A549 (cell line): ENCODE measurements around the gene CD8A. TPM values are rescaled to one million over a fixed set of nuclear protein-coding genes. Genes with fewer than 3 reads are reported as not detected.

Experiments
- ATAC-seq, 2 experiments: fragments of 200-7000 bp in 1 of 2; fragments of >200 bp in 1 of 2; cut with Nextera tagmentation in 1 of 2; cut with Tn5 transposase in 1 of 2; 3 replicates each; pipeline versions ENCODE4 v1.8.0 to v1.9.1; 2018 to 2020; ENCODE audit warnings: mild to moderate bottlenecking in 1 of 2, moderate library complexity in 1 of 2
- CTCF ChIA-PET: fragments of 300-600 bp; sonication (Branson Sonifier 250); formaldehyde crosslinking; extraction: SDS; loops from one replicate; lab custom pipeline; 2021; ENCODE audit warnings: antibody characterized with exemption, inconsistent platforms; lab: Yijun Ruan, JAX
- POLR2A ChIA-PET: fragments of 350-600 bp; formaldehyde crosslinking; extraction: SDS; loops from one replicate; lab custom pipeline; 2021; ENCODE audit warnings: antibody characterized with exemption, inconsistent platforms; lab: Yijun Ruan, JAX
- DNase-seq, 2 experiments: peaks; one replicate each; pipeline versions ENCODE4 v3.0.0 to v3.0.0-alpha.2; 2011 to 2016; ENCODE audit warnings: low read depth in 1 of 2, low spot score in 1 of 2
- FAIRE-seq: peaks from 2 replicates; lab custom pipeline; 2011; peaks lifted over from hg19 to GRCh38; lab: Jason Lieb, UNC
- H3K27ac ChIP-seq, 2 experiments: fragments of >200 bp; sonication (Bioruptor Twin); formaldehyde crosslinking; 3 replicates each; pipeline ENCODE4 v1.5.1; 2016 to 2017
- H3K4me1 ChIP-seq: fragments of >200 bp; sonication (Bioruptor Twin); formaldehyde crosslinking; 3 replicates; pipeline ENCODE4 v1.6.1; 2016
- H3K4me2 ChIP-seq: fragments of >200 bp; sonication (Bioruptor Twin); formaldehyde crosslinking; 3 replicates; pipeline ENCODE4 v1.6.1; 2016
- H3K4me3 ChIP-seq: fragments of >200 bp; sonication (Bioruptor Twin); formaldehyde crosslinking; 3 replicates; pipeline ENCODE4 v1.5.1; 2016
- H3K9me3 ChIP-seq: fragments of >200 bp; sonication (Bioruptor Twin); formaldehyde crosslinking; 3 replicates; pipeline ENCODE4 v1.6.1; 2016
- CHD4 ChIP-seq: fragments of 200-600 bp; sonication (generic); IDR thresholded peaks from 2 replicates; pipeline ENCODE4 v1.6.1; 2016; ENCODE audit warnings: antibody characterized with exemption, mild to moderate bottlenecking, borderline replicate concordance
- EP300 ChIP-seq, 2 experiments: fragments of >200 bp; sonication (Bioruptor Twin); formaldehyde crosslinking; IDR thresholded peaks; 2 replicates in 1 of 2; 3 replicates in 1 of 2; pipeline ENCODE4 v1.6.1; 2016 to 2017
- FOSB ChIP-seq: fragments of 250-450 bp; sonication (Bioruptor Pico); IDR thresholded peaks from 2 replicates; pipeline ENCODE4 v1.5.0; 2020; ENCODE audit warnings: mild to moderate bottlenecking, moderate library complexity
- FOSL2 ChIP-seq, 2 experiments: fragments of 450-650 bp in 1 of 2; fragments of >200 bp in 1 of 2; sonication (Bioruptor Twin) in 1 of 2; formaldehyde crosslinking; IDR thresholded peaks; 2 replicates each; pipeline versions ENCODE4 v1.5.0 to v1.6.1; 2016 to 2020; ENCODE audit warnings: mild to moderate bottlenecking in 1 of 2, moderate library complexity in 1 of 2
- HDAC2 ChIP-seq: fragments of 200-600 bp; sonication (generic); IDR thresholded peaks from 2 replicates; pipeline ENCODE4 v1.6.1; 2016
- HEYL ChIP-seq: fragments of 250-450 bp; sonication (Bioruptor Pico); IDR thresholded peaks from 2 replicates; pipeline ENCODE4 v1.8.0; 2021; ENCODE audit warnings: mild to moderate bottlenecking, moderate library complexity
- HOXB5 ChIP-seq: fragments of 250-450 bp; sonication (Bioruptor Pico); IDR thresholded peaks from 2 replicates; pipeline ENCODE4 v1.5.0; 2020; ENCODE audit warnings: mild to moderate bottlenecking, moderate library complexity
- JUNB ChIP-seq: fragments of >200 bp; sonication (Bioruptor Twin); formaldehyde crosslinking; IDR thresholded peaks from 2 replicates; pipeline ENCODE4 v1.6.1; 2016
- MAZ ChIP-seq: fragments of 150-350 bp; IDR thresholded peaks from 2 replicates; pipeline ENCODE4 v1.6.1; 2014; ENCODE audit warnings: antibody characterized with exemption, low read depth, low read length, borderline replicate concordance
- MYC ChIP-seq: IDR thresholded peaks from 2 replicates; pipeline ENCODE4 v1.6.1; 2012; ENCODE audit warnings: mild to moderate bottlenecking, inconsistent platforms, low read length, improper control_type of control experiment, borderline replicate concordance
- NFE2L2 ChIP-seq: fragments of 150-350 bp; conservative IDR thresholded peaks from 2 replicates; pipeline ENCODE4 v1.6.1; 2014; ENCODE audit warnings: low read length
- NPAS2 ChIP-seq: fragments of 250-450 bp; sonication (Bioruptor Pico); IDR thresholded peaks from 2 replicates; pipeline ENCODE4 v1.8.0; 2022; ENCODE audit warnings: mild to moderate bottlenecking, moderate library complexity, borderline replicate concordance
- POLR2A ChIP-seq: IDR thresholded peaks from 2 replicates; pipeline ENCODE4 v1.6.1; 2012; ENCODE audit warnings: mild to moderate bottlenecking, low read length
- POLR2AphosphoS2 ChIP-seq: conservative IDR thresholded peaks from 2 replicates; pipeline ENCODE4 v1.6.1; 2012; ENCODE audit warnings: low read length, improper control_type of control experiment, inconsistent platforms
- RAD21 ChIP-seq, 2 experiments: fragments of >200 bp in 1 of 2; sonication (Bioruptor Twin) in 1 of 2; formaldehyde crosslinking in 1 of 2; IDR thresholded peaks in 1 of 2; conservative IDR thresholded peaks in 1 of 2; 2 replicates in 1 of 2; 3 replicates in 1 of 2; pipeline ENCODE4 v1.6.1; 2012 to 2018; ENCODE audit warnings: inconsistent platforms in 1 of 2
- RNF2 ChIP-seq: fragments of 200-600 bp; sonication (generic); IDR thresholded peaks from 2 replicates; pipeline ENCODE4 v1.6.1; 2016; ENCODE audit warnings: low read depth, mild to moderate bottlenecking, antibody characterized with exemption, moderate library complexity, borderline replicate concordance
- SMC3 ChIP-seq: fragments of >200 bp; sonication (Bioruptor Twin); formaldehyde crosslinking; IDR thresholded peaks from 3 replicates; pipeline ENCODE4 v1.6.1; 2018; ENCODE audit warnings: inconsistent platforms
- TFCP2L1 ChIP-seq: fragments of 250-450 bp; sonication (Bioruptor Pico); IDR thresholded peaks from 2 replicates; pipeline ENCODE4 v1.5.0; 2021; ENCODE audit warnings: mild to moderate bottlenecking
- ZSCAN20 ChIP-seq: fragments of 250-450 bp; sonication (Bioruptor Pico); IDR thresholded peaks from 2 replicates; pipeline ENCODE4 v1.8.0; 2022; ENCODE audit warnings: mild to moderate bottlenecking, moderate library complexity
- WGBS: methylation state at CpG from one replicate; pipeline ENCODE4 v1.1.6; 2017; ENCODE audit errors: missing lambda C conversion rate; 5-methylcytosine and 5-hydroxymethylcytosine counted together
- polyA plus RNA-seq, 4 experiments: library from polyadenylated mRNA; depleted of rRNA in 3 of 4; stranded (reverse); fragments of >200 nt; fragmentation: RNase III in 1 of 4; extraction: RNeasy Plus Mini Kit Qiagen cat#74134 plus additional on column Dnase treatment in 1 of 4; gene quantifications; 2 replicates in 3 of 4; 3 replicates in 1 of 4; pipeline ENCODE4 v1.2.3, GENCODE V29; 2011 to 2017
- TF ChIP-seq, protein P1 (sequence below): fragments of 200-600 bp; sonication (generic); IDR thresholded peaks from 2 replicates; pipeline ENCODE4 v1.6.1; 2016; ENCODE audit warnings: antibody characterized with exemption, mild to moderate bottlenecking, moderate library complexity
- TF ChIP-seq, protein P2 (sequence below): fragments of 250-450 bp; sonication (Bioruptor Pico); IDR thresholded peaks from 2 replicates; pipeline ENCODE4 v1.5.0; 2021; ENCODE audit warnings: mild to moderate bottlenecking, moderate library complexity, borderline replicate concordance
- TF ChIP-seq, protein P3 (sequence below): fragments of >200 bp; sonication (Bioruptor Twin); formaldehyde crosslinking; IDR thresholded peaks from 2 replicates; pipeline ENCODE4 v1.6.1; 2016
- TF ChIP-seq, protein P4 (sequence below): IDR thresholded peaks from 2 replicates; pipeline ENCODE4 v1.6.1; 2012
- TF ChIP-seq, protein P5 (sequence below): IDR thresholded peaks from 2 replicates; pipeline ENCODE4 v1.6.1; 2012; ENCODE audit warnings: low read depth, borderline replicate concordance
- TF ChIP-seq, protein P6 (sequence below): fragments of >200 bp; sonication (Bioruptor Twin); formaldehyde crosslinking; IDR thresholded peaks from 3 replicates; pipeline ENCODE4 v1.5.1; 2016

The CD8A gene
- polyA plus RNA-seq, 2 of the 4 experiments (the other 2 are of a cell fraction), result 0.10 to 0.40 TPM

DNA sequence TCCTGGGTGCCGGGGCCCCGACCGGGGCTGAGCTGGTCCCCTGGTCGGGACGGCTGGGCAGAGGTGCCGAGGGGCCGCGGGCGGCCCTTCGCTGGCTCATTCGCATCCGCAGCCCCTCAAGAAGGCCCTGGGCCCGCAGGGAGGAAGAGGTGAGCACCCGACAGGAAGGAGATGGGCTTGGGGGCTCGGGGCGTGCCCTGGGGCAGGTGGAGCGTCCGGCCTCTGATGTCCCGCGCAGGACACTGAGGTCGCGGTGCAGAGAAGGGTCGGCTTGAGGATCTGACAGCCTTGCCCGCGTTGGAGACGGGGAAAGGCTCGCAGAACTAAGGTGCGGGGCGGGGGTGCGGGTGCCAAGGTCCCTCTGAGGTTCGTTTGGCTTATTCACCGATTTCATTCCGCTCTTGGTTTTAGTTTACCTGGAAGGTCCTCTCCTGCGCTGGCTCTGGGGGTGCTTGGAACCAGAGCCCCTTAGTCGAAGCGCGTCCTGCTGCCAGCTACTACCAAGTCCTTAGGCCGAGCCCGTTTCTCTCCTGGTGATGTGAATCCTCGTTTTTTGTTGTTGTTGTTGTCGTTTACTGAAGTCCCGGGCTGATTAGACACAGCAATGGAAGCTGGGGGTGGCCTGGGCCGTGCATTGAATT lies 18.9 kb upstream of the CD8A start:
- no peak for FAIRE-seq
- ChIA-PET POLR2A (no interaction called here), CTCF (interaction anchor here (0.5 to 7.0 kb wide), 7 partner anchors 9 to 698 kb away, joined by 3 to 51 read pairs (median 8); partner anchors contain the start of gene CD8A)
- no peak for ATAC-seq
- Histone ChIP-seq H3K4me2 (no peak overlapping the region; the same call in 2 of the 3 replicates), H3K4me3 (no peak overlapping the region), H3K4me1 (peaks cover 9% of the 10 kb centered on the region; the same call in 2 of the 3 replicates), H3K9me3 (no peaks in the 10 kb centered on the region), H3K27ac (no peak overlapping the region)
- no peak for TF ChIP-seq JUNB
- TF ChIP-seq, protein P1, sequence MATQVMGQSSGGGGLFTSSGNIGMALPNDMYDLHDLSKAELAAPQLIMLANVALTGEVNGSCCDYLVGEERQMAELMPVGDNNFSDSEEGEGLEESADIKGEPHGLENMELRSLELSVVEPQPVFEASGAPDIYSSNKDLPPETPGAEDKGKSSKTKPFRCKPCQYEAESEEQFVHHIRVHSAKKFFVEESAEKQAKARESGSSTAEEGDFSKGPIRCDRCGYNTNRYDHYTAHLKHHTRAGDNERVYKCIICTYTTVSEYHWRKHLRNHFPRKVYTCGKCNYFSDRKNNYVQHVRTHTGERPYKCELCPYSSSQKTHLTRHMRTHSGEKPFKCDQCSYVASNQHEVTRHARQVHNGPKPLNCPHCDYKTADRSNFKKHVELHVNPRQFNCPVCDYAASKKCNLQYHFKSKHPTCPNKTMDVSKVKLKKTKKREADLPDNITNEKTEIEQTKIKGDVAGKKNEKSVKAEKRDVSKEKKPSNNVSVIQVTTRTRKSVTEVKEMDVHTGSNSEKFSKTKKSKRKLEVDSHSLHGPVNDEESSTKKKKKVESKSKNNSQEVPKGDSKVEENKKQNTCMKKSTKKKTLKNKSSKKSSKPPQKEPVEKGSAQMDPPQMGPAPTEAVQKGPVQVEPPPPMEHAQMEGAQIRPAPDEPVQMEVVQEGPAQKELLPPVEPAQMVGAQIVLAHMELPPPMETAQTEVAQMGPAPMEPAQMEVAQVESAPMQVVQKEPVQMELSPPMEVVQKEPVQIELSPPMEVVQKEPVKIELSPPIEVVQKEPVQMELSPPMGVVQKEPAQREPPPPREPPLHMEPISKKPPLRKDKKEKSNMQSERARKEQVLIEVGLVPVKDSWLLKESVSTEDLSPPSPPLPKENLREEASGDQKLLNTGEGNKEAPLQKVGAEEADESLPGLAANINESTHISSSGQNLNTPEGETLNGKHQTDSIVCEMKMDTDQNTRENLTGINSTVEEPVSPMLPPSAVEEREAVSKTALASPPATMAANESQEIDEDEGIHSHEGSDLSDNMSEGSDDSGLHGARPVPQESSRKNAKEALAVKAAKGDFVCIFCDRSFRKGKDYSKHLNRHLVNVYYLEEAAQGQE, result no peak
- no peak for TF ChIP-seq POLR2A
- TF ChIP-seq POLR2AphosphoS2, result no peak
- TF ChIP-seq, protein P2, sequence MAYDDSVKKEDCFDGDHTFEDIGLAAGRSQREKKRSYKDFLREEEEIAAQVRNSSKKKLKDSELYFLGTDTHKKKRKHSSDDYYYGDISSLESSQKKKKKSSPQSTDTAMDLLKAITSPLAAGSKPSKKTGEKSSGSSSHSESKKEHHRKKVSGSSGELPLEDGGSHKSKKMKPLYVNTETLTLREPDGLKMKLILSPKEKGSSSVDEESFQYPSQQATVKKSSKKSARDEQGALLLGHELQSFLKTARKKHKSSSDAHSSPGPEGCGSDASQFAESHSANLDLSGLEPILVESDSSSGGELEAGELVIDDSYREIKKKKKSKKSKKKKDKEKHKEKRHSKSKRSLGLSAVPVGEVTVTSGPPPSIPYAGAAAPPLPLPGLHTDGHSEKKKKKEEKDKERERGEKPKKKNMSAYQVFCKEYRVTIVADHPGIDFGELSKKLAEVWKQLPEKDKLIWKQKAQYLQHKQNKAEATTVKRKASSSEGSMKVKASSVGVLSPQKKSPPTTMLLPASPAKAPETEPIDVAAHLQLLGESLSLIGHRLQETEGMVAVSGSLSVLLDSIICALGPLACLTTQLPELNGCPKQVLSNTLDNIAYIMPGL (CRISPR knock-in tag), result no peak
- TF ChIP-seq HDAC2, result no peak
- no peak for TF ChIP-seq NFE2L2
- no peak for TF ChIP-seq EP300 (IDR thresholded peaks at IDR 0.05)
- no peak for TF ChIP-seq HOXB5 (CRISPR knock-in tag)
- no peak for TF ChIP-seq FOSB
- TF ChIP-seq FOSL2 (IDR thresholded peaks at IDR 0.05), result no peak
- TF ChIP-seq FOSL2 (CRISPR knock-in tag; IDR thresholded peaks at IDR 0.05), result no peak
- TF ChIP-seq SMC3, result no peak
- no peak for TF ChIP-seq RNF2
- TF ChIP-seq, protein P3, sequence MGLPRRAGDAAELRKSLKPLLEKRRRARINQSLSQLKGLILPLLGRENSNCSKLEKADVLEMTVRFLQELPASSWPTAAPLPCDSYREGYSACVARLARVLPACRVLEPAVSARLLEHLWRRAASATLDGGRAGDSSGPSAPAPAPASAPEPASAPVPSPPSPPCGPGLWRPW, result no peak
- TF ChIP-seq CHD4, result no peak
- no peak for TF ChIP-seq TFCP2L1 (CRISPR knock-in tag)
- TF ChIP-seq, protein P4, sequence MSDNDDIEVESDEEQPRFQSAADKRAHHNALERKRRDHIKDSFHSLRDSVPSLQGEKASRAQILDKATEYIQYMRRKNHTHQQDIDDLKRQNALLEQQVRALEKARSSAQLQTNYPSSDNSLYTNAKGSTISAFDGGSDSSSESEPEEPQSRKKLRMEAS, result no peak
- DNase-seq, result no peak
- WGBS, result 87% methylated on average over 43 of the region's 43 CpGs

DNA sequence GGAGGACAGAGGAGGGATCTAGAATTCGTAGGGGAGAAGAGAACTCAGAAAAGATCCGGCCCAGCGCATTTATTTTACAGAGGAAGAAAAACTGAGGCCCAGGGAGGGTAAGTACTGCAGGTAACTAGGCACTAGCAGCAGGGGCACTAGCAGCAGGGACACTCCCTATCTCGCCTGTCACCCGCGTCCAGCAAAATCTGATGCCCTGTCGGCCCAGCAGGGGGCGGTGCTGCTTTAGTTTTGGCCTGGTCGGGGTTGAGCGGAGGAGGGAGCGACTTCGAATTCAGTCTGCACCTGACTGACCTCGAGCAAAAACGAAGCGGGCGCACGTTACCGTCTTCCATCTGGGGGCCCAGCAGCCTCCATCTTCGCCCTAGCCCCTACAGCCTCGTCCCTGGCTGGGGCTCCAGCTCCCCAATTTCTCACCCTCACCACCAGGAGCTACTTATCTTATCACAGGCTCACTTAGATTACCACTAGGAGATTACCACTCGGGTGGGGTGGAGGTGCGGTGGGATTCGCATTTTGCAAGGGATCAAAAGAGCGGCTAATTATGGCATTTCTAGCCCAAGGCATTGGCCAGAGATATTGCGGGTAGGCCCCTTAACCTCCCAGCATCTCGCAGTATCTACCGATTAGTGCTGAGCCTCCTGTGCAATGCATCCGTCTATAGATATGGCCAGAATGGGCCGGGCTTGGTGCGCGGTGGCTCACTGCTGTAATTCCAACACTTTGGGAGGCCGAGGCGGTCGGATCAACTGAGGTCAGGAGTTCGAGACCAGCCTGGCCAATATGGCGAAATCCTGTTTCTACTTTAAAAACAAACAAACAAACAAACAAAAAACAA lies 17.8 kb upstream of the CD8A start:
- DNase-seq (peak; percentile 93 to 98), ATAC-seq (peak; percentile 89 to 96), FAIRE-seq (no peak)
- H3K9me3 ChIP-seq, result no peaks in the 10 kb centered on the region
- POLR2A ChIA-PET, result no interaction called here
- H3K27ac ChIP-seq, result peak overlapping the region; percentile 52 to 79
- H3K4me2 ChIP-seq, result peak overlapping the region; percentile 100
- WGBS, result 8% methylated on average over 36 of the region's 36 CpGs
- H3K4me1 ChIP-seq, result peaks cover 9% of the 10 kb centered on the region; the same call in 2 of the 3 replicates
- peak overlapping the region; percentile 65 for H3K4me3 ChIP-seq
- CTCF ChIA-PET, result interaction anchor here (0.6 to 7.0 kb wide), 24 partner anchors 8 to 575 kb away, joined by 3 to 51 read pairs (median 4); partner anchors contain the start of gene CD8A
- TF ChIP-seq HDAC2 (no peak), ZSCAN20 (CRISPR knock-in tag) (no peak), CHD4 (no peak), POLR2AphosphoS2 (no peak), NPAS2 (CRISPR knock-in tag) (no peak), HEYL (CRISPR knock-in tag) (no peak), RAD21 (conservative IDR thresholded peaks at IDR 0.05 in 1 of 2, IDR thresholded peaks at IDR 0.05 in 1 of 2) (peak; percentile 99 to 100), MYC (peak; percentile 42; the same call in 1 of the 2 replicates), EP300 (IDR thresholded peaks at IDR 0.05) (no peak), MAZ (0 out of 2 replicates have a peak, but pooled peaks have one; percentile 18)
- TF ChIP-seq, protein P5, sequence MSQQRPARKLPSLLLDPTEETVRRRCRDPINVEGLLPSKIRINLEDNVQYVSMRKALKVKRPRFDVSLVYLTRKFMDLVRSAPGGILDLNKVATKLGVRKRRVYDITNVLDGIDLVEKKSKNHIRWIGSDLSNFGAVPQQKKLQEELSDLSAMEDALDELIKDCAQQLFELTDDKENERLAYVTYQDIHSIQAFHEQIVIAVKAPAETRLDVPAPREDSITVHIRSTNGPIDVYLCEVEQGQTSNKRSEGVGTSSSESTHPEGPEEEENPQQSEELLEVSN, result peak; percentile 94
- TF ChIP-seq, protein P6, sequence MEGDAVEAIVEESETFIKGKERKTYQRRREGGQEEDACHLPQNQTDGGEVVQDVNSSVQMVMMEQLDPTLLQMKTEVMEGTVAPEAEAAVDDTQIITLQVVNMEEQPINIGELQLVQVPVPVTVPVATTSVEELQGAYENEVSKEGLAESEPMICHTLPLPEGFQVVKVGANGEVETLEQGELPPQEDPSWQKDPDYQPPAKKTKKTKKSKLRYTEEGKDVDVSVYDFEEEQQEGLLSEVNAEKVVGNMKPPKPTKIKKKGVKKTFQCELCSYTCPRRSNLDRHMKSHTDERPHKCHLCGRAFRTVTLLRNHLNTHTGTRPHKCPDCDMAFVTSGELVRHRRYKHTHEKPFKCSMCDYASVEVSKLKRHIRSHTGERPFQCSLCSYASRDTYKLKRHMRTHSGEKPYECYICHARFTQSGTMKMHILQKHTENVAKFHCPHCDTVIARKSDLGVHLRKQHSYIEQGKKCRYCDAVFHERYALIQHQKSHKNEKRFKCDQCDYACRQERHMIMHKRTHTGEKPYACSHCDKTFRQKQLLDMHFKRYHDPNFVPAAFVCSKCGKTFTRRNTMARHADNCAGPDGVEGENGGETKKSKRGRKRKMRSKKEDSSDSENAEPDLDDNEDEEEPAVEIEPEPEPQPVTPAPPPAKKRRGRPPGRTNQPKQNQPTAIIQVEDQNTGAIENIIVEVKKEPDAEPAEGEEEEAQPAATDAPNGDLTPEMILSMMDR, result peak; percentile 96
- TF ChIP-seq, protein P4, result peak; percentile 93
